Prostate gland (tissue), 2 donors: Measurements from ENCODE around the gene MMD2. TPM values are rescaled to one million over a fixed set of nuclear protein-coding genes. Genes with fewer than 3 reads are reported as not detected.

Source experiments
- DNase-seq: peaks from one replicate; pipeline ENCODE4 v3.0.0-alpha.2; 2019; ENCODE audit warnings: low spot score
- H3K27ac ChIP-seq, 2 donors: fragments of 200-600 bp; sonication (generic); 2 replicates each; pipeline ENCODE4 v1.5.1; 2017 to 2019
- H3K27me3 ChIP-seq: fragments of 200-600 bp; sonication (generic); replicated peaks from 2 replicates; pipeline ENCODE4 v1.5.1; 2019; ENCODE audit not compliant: insufficient read depth
- H3K36me3 ChIP-seq, 2 donors: fragments of 200-600 bp; sonication (generic); 1 replicate in 1 of 2; 2 replicates in 1 of 2; pipeline versions ENCODE4 v1.5.1 to v1.8.1; 2017 to 2019
- H3K4me1 ChIP-seq: fragments of 200-600 bp; sonication (generic); replicated peaks from 2 replicates; pipeline ENCODE4 v1.5.1; 2019
- H3K4me3 ChIP-seq, 2 donors: fragments of 200-600 bp; sonication (generic); 2 replicates each; pipeline ENCODE4 v1.5.1; 2017 to 2019
- H3K9me3 ChIP-seq: fragments of 200-600 bp; sonication (generic); 2 replicates; pipeline ENCODE4 v1.5.1; 2017
- POLR2A ChIP-seq: fragments of 450-650 bp; IDR thresholded peaks from one replicate; pipeline ENCODE4 v1.6.1; 2016; ENCODE audit warnings: antibody characterized with exemption, mild to moderate bottlenecking
- POLR2AphosphoS5 ChIP-seq: sonication (generic); formaldehyde crosslinking; IDR thresholded peaks from one replicate; pipeline ENCODE4 v1.6.1; 2017; ENCODE audit warnings: antibody characterized with exemption
- WGBS: methylation state at CpG from one replicate; pipeline ENCODE4 v1.1.5; 2018; 5-methylcytosine and 5-hydroxymethylcytosine counted together
- intact Hi-C: fragments of 100-400 bp; cut with DNase I; formaldehyde crosslinking; loops from one replicate; pipeline ENCODE4 v1.14.2; 2022
- total RNA-seq, 2 donors: library from RNA; depleted of rRNA; stranded (reverse); fragments of >200 nt; gene quantifications; one replicate each; pipeline ENCODE4 v1.1.0, GENCODE V29; 2016
- TF ChIP-seq, protein P1 (sequence below), 4 experiments: fragments of 200-600 bp in 2 of 4; fragments of 450-650 bp in 2 of 4; sonication (generic) in 2 of 4; IDR thresholded peaks; 1 replicate in 3 of 4; 2 replicates in 1 of 4; pipeline ENCODE4 v1.5.1; 2016 to 2019; ENCODE audit warnings: antibody characterized with exemption in 4 of 4, mild to moderate bottlenecking in 2 of 4, moderate library complexity in 2 of 4

MMD2 gene
- total RNA-seq, 2 donors from 2014 or later, result 14.7 TPM; not detected in 1

GRCh38 chr7:4931943-4932342 is 27.0 kb downstream of the MMD2 start:
- H3K27me3 ChIP-seq, result no peaks in the 10 kb centered on the region
- DNase-seq, result no peak
- intact Hi-C loops, result no loop called here
- TF ChIP-seq, protein P1, sequence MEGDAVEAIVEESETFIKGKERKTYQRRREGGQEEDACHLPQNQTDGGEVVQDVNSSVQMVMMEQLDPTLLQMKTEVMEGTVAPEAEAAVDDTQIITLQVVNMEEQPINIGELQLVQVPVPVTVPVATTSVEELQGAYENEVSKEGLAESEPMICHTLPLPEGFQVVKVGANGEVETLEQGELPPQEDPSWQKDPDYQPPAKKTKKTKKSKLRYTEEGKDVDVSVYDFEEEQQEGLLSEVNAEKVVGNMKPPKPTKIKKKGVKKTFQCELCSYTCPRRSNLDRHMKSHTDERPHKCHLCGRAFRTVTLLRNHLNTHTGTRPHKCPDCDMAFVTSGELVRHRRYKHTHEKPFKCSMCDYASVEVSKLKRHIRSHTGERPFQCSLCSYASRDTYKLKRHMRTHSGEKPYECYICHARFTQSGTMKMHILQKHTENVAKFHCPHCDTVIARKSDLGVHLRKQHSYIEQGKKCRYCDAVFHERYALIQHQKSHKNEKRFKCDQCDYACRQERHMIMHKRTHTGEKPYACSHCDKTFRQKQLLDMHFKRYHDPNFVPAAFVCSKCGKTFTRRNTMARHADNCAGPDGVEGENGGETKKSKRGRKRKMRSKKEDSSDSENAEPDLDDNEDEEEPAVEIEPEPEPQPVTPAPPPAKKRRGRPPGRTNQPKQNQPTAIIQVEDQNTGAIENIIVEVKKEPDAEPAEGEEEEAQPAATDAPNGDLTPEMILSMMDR (IDR thresholded peaks at IDR 0.05), result no peak
- TF ChIP-seq POLR2A (no peak), POLR2AphosphoS5 (no peak)
- no peak overlapping the region for H3K27ac ChIP-seq
- 36% methylated on average over 12 of the region's 12 CpGs for WGBS
- no peak overlapping the region for H3K4me3 ChIP-seq
- no peaks in the 10 kb centered on the region for H3K9me3 ChIP-seq
- H3K36me3 ChIP-seq, result no peaks in the 10 kb centered on the region
- no peaks in the 10 kb centered on the region for H3K4me1 ChIP-seq

- Histone ChIP-seq H3K27ac (no peak overlapping the region), H3K36me3 (no peaks in the 10 kb centered on the region), H3K27me3 (no peaks in the 10 kb centered on the region), H3K9me3 (no peaks in the 10 kb centered on the region), H3K4me3 (no peak overlapping the region), H3K4me1 (no peaks in the 10 kb centered on the region)
- DNase-seq, result no peak
- no peak for TF ChIP-seq POLR2A
- 85% methylated on average over 8 of the region's 8 CpGs for WGBS
- intact Hi-C loops, result no loop called here
These were observed 30.0 kb downstream of the MMD2 start for GRCh38 chr7:4929005-4929404.

- H3K36me3 ChIP-seq, result no peaks in the 10 kb centered on the region
- TF ChIP-seq, protein P1 (IDR thresholded peaks at IDR 0.05), result no peak
- TF ChIP-seq POLR2A, result no peak
- TF ChIP-seq POLR2AphosphoS5, result no peak
- 92% methylated on average over 2 of the region's 2 CpGs for WGBS
- no peaks in the 10 kb centered on the region for H3K9me3 ChIP-seq
- H3K4me3 ChIP-seq, result no peak overlapping the region
- H3K27me3 ChIP-seq, result no peaks in the 10 kb centered on the region
- DNase-seq, result no peak
- intact Hi-C loops, result no loop called here
- H3K27ac ChIP-seq, result no peak overlapping the region
- no peaks in the 10 kb centered on the region for H3K4me1 ChIP-seq
These were observed 30.5 kb downstream of the MMD2 start for GRCh38 chr7:4928445-4928844.

GRCh38 chr7:4919969-4920766 is 38.8 kb downstream of the MMD2 start:
- H3K36me3 ChIP-seq, result no peaks in the 10 kb centered on the region
- H3K9me3 ChIP-seq, result no peaks in the 10 kb centered on the region
- TF ChIP-seq POLR2A (no peak), POLR2AphosphoS5 (no peak)
- TF ChIP-seq, protein P1 (IDR thresholded peaks at IDR 0.05), result no peak
- intact Hi-C loops, result no loop called here
- H3K4me3 ChIP-seq, result no peak overlapping the region
- H3K27ac ChIP-seq, result no peak overlapping the region
- H3K4me1 ChIP-seq, result no peaks in the 10 kb centered on the region
- DNase-seq, result no peak
- 74% methylated on average over 19 of the region's 19 CpGs for WGBS
- H3K27me3 ChIP-seq, result no peaks in the 10 kb centered on the region

DNA sequence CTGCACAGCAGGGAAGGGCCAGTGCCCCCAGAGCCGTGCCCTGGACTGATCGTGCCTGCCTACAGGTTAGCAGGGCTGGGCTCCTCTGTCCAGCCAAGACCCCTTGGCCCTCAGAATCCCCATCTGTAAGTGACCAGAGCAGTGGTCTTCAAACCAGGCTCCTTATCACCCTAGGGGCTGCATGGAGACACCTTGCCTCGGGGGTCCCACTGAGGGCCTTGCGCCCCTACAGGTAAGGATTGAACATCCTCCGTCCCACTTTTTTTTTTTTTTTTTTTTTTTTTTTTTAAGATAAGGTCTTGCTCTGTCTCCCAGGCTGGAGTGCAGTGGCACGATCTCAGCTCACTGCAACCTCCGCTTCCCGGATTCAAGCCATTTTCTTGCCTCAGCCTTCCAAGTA is 42.9 kb downstream of the MMD2 start:
- no peak overlapping the region for H3K4me3 ChIP-seq
- no peaks in the 10 kb centered on the region for H3K27me3 ChIP-seq
- no peak for DNase-seq
- no peak overlapping the region for H3K27ac ChIP-seq
- no peaks in the 10 kb centered on the region for H3K9me3 ChIP-seq
- WGBS, result 73% methylated on average over 7 of the region's 8 CpGs
- TF ChIP-seq, protein P1 (IDR thresholded peaks at IDR 0.05), result no peak
- no peak for TF ChIP-seq POLR2AphosphoS5
- TF ChIP-seq POLR2A, result no peak
- intact Hi-C loops, result no loop called here
- no peaks in the 10 kb centered on the region for H3K36me3 ChIP-seq
- no peaks in the 10 kb centered on the region for H3K4me1 ChIP-seq
